ENCODE data around the gene MCC. TPM values are rescaled to one million over a fixed set of nuclear protein-coding genes. Genes with fewer than 3 reads are reported as not detected.

The MCC gene
- total RNA-seq, 1 experiment from 2014 or later, result 7.6 TPM

- peaks cover 2 to 7% (median 5%) of the 10 kb centered on the region in 3 experiments; a peak in 5 of 7 replicates for H3K36me3 Mint-ChIP-seq (ENCODE audit: insufficient read depth in 1 of 3, low read depth in 3 of 3)
These were observed 354.9 kb downstream of the MCC start for GRCh38 chr5:113133211-113133975.

More at GRCh38 chr5:113133211-113133975, 354.9 kb downstream of the MCC start:
- H3K79me1 ChIP-seq (ENCODE audit: insufficient read depth, low read depth, low read length, poor library complexity, severe bottlenecking), result no peaks in the 10 kb centered on the region
- no peak overlapping the region for H3K4ac ChIP-seq (ENCODE audit: low read depth, low read length)
- no peak overlapping the region for H3K56ac ChIP-seq (ENCODE audit: insufficient read length, low read depth, low read length)
- H4K20me1 ChIP-seq (ENCODE audit: control insufficient read depth, insufficient read depth, insufficient read length), result no peaks in the 10 kb centered on the region
- no CpG with 5 or more reads among the region's 3 CpGs for WGBS (ENCODE audit: extremely low coverage, insufficient read length, low lambda C conversion rate)
- H2BK120ac ChIP-seq (ENCODE audit: low read depth, low read length, poor library complexity, severe bottlenecking), result no peak overlapping the region
- no peak overlapping the region for H3K27ac ChIP-seq (ENCODE audit: insufficient read length, low read depth, low read length)
- H3K27me3 ChIP-seq (ENCODE audit: insufficient read depth, low read length), result no peaks in the 10 kb centered on the region
- H3K27me3 Mint-ChIP-seq (ENCODE audit: low read depth), result peaks cover 2% of the 10 kb centered on the region
- H3K4me1 Mint-ChIP-seq, result peaks cover 10% of the 10 kb centered on the region in 2 experiments
- H3K4me3 Mint-ChIP-seq, result no peak overlapping the region
- no peaks in the 10 kb centered on the region for H3K23me2 ChIP-seq (ENCODE audit: insufficient read length, low read depth, low read length, poor library complexity, severe bottlenecking)
- H3K14ac ChIP-seq (ENCODE audit: insufficient read depth, low read length), result no peak overlapping the region
- H3K27ac Mint-ChIP-seq, result no peak overlapping the region
- DNase-seq, result no peak
- no peak overlapping the region for H3K9ac ChIP-seq (ENCODE audit: extremely low read depth, insufficient read length, low read length)
- H3K23ac ChIP-seq (ENCODE audit: insufficient read length, low read depth, low read length), result no peak overlapping the region
- no peak overlapping the region for H3K4me2 ChIP-seq (ENCODE audit: insufficient read depth, insufficient read length, low read length)
- H4K5ac ChIP-seq (ENCODE audit: insufficient read length, low read depth, low read length), result no peak overlapping the region
- H2BK20ac ChIP-seq (ENCODE audit: low read depth, low read length, poor library complexity, severe bottlenecking), result no peak overlapping the region
- H4K91ac ChIP-seq (ENCODE audit: insufficient read length, low read depth, low read length), result no peak overlapping the region
- no peak overlapping the region for H3K18ac ChIP-seq (ENCODE audit: insufficient read length, low read depth, low read length)
- no peaks in the 10 kb centered on the region for H3K4me1 ChIP-seq (ENCODE audit: insufficient read depth, low read length)
- H3K79me2 ChIP-seq (ENCODE audit: insufficient read depth, low read length), result no peaks in the 10 kb centered on the region
- no peak for TF ChIP-seq CTCF (conservative IDR thresholded peaks at IDR 0.05)
- H3K9me3 ChIP-seq (ENCODE audit: control insufficient read depth, low read depth, low read length), result no peaks in the 10 kb centered on the region
- no peak overlapping the region for H2BK12ac ChIP-seq (ENCODE audit: insufficient read length, low read depth, low read length)
- H2BK15ac ChIP-seq (ENCODE audit: low read depth, low read length), result no peak overlapping the region
- H3T11ph ChIP-seq (ENCODE audit: low read length), result no peak overlapping the region
- no peak overlapping the region for H2AFZ ChIP-seq (ENCODE audit: low read length)
- H2AK5ac ChIP-seq (ENCODE audit: insufficient read length, low read length), result no peak overlapping the region
- H3K9me3 Mint-ChIP-seq, result peaks cover 3 to 6% of the 10 kb centered on the region in 2 experiments; a peak in 3 of 5 replicates
- no peak overlapping the region for H4K8ac ChIP-seq (replicated peaks; ENCODE audit: insufficient read length, low read depth, low read length)
- H2BK5ac ChIP-seq (ENCODE audit: insufficient read length, low read length), result no peak overlapping the region

All from H9 (cell line).